T-helper 2 cell treated with Interferon-gamma antibody and Interleukin-4, amounts not matched to agents 100 ng/mL and 5 ng/mL, for 36 hours (primary cell): ENCODE data around the gene TMEM260. TPM values are rescaled to one million over a fixed set of nuclear protein-coding genes. Genes with fewer than 3 reads are reported as not detected.

Experiments
- intact Hi-C: fragments of 100-400 bp; cut with micrococcal nuclease; formaldehyde crosslinking; loops from one replicate; pipeline ENCODE4 v1.15.1; 2023
- total RNA-seq: library from RNA; stranded (reverse); gene quantifications from 2 replicates; pipeline ENCODE4 v1.2.3, GENCODE V29; 2022

The TMEM260 gene
- 15.9 and 18.1 TPM in 2 replicates for total RNA-seq

- intact Hi-C loops = loop anchor here (1.0 to 5.0 kb wide), 3 partner anchors 689 to 1573 kb away; partner anchors contain the start of genes AP5M1, ARMH4, EXOC5 and NAA30
Measured at GRCh38 chr14:56579345-56580220, at the start of gene TMEM260. Gene TMEM260, plus strand, starts transcription at chr14:56579798. Its CDS starts 117 bp downstream, at chr14:56579915.

GRCh38 chr14:56532546-56532945, 47.1 kb upstream of the TMEM260 start:
- intact Hi-C loops = no loop called here

GRCh38 chr14:56534656-56535055, 44.9 kb upstream of the TMEM260 start:
- intact Hi-C loops = no loop called here

- intact Hi-C loops = no loop called here
Measured at GRCh38 chr14:56539862-56540261, 39.7 kb upstream of the TMEM260 start.

GRCh38 chr14:56543436-56543835, 36.2 kb upstream of the TMEM260 start:
- intact Hi-C loops = no loop called here

GRCh38 chr14:56549721-56550120, 29.9 kb upstream of the TMEM260 start:
- intact Hi-C loops = no loop called here

GRCh38 chr14:56552615-56553014, 27.0 kb upstream of the TMEM260 start:
- intact Hi-C loops = no loop called here

- intact Hi-C loops = no loop called here
Measured at GRCh38 chr14:56554301-56554700, 25.3 kb upstream of the TMEM260 start.

- intact Hi-C loops = no loop called here
Measured at GRCh38 chr14:56555921-56556570, 23.6 kb upstream of the TMEM260 start.

- intact Hi-C loops = no loop called here
Measured at GRCh38 chr14:56559182-56559581, 20.4 kb upstream of the TMEM260 start.

- intact Hi-C loops = no loop called here
Measured at GRCh38 chr14:56561606-56562005, 18.0 kb upstream of the TMEM260 start.

- intact Hi-C loops = no loop called here
Measured at GRCh38 chr14:56562883-56563282, 16.7 kb upstream of the TMEM260 start.

GRCh38 chr14:56569174-56569573, 10.4 kb upstream of the TMEM260 start:
- intact Hi-C loops = no loop called here

GRCh38 chr14:56570295-56570694, 9.3 kb upstream of the TMEM260 start:
- intact Hi-C loops = no loop called here

- intact Hi-C loops = loop anchor here (1.0 to 5.0 kb wide), 2 partner anchors 688 to 1572 kb away; partner anchors contain the start of genes AP5M1, ARMH4 and EXOC5
Measured at GRCh38 chr14:56580221-56580711, 668 bp downstream of the TMEM260 start.

GRCh38 chr14:56581041-56581727, 1.6 kb downstream of the TMEM260 start:
- intact Hi-C loops = loop anchor here (5.0 kb wide), 1 partner anchor 1571 kb away; the partner anchor contains the start of gene ARMH4

GRCh38 chr14:56585461-56586084, 6.0 kb downstream of the TMEM260 start:
- intact Hi-C loops = no loop called here

GRCh38 chr14:56587701-56588100, 8.1 kb downstream of the TMEM260 start:
- intact Hi-C loops = no loop called here

GRCh38 chr14:56590535-56590960, 10.9 kb downstream of the TMEM260 start:
- intact Hi-C loops = no loop called here

GRCh38 chr14:56592746-56593544, 13.3 kb downstream of the TMEM260 start:
- intact Hi-C loops = no loop called here
